HG03045 (cell line): ENCODE data around the gene FBXO10.

Source experiments
- ATAC-seq: cut with Tn5 transposase; IDR thresholded peaks from one replicate; pipeline ENCODE4 v1.9.1; 2021; ENCODE audit warnings: mild to moderate bottlenecking, moderate library complexity; ENCODE audit not compliant: unreplicated experiment

FBXO10 gene

DNA sequence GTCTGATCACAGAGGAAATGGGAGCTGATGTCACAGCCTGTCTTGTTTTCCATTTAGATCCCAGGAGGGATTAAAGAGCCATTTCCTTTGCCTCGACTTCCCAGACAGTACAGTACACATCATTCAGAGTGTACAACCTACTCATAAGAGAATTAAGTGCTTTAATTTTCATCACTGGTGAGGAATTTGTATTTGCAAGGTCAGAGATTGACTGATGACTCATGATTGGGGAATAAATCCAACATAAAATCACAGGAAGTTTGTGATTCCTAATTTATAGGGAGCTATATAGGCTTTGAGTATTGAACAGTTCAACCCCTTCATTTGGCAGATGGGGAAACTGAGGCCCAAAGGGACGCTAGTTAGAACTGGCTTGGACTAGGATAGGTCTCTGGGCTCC is 20.3 kb upstream of the FBXO10 start:
- ATAC-seq: no peak

DNA sequence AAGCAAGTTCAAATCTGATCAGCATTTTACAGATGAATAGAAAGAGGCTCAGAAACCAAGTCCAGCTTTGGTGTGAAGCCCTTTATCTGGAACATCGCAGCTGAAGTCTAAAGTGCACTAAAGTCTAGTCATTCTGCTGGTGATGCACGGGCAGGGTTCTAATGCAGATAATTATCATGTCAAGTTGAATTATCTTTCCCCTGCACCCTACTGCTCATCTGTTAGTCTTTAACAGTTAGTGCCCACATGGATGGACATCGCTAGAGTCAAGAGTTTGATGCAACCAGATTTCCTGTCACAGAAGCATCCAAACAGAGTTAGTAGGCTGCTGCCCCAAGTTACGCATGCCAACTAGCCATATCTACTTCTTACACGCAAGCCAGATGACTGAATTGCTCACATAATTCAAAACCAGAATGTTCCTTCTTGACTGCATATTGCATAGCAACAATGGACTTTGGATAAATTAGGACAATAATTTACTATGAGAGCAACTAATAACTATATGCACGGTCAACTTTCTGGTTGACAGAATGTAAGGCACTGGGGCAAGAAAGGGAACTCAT is 17.8 kb upstream of the FBXO10 start:
- no peak for ATAC-seq

DNA sequence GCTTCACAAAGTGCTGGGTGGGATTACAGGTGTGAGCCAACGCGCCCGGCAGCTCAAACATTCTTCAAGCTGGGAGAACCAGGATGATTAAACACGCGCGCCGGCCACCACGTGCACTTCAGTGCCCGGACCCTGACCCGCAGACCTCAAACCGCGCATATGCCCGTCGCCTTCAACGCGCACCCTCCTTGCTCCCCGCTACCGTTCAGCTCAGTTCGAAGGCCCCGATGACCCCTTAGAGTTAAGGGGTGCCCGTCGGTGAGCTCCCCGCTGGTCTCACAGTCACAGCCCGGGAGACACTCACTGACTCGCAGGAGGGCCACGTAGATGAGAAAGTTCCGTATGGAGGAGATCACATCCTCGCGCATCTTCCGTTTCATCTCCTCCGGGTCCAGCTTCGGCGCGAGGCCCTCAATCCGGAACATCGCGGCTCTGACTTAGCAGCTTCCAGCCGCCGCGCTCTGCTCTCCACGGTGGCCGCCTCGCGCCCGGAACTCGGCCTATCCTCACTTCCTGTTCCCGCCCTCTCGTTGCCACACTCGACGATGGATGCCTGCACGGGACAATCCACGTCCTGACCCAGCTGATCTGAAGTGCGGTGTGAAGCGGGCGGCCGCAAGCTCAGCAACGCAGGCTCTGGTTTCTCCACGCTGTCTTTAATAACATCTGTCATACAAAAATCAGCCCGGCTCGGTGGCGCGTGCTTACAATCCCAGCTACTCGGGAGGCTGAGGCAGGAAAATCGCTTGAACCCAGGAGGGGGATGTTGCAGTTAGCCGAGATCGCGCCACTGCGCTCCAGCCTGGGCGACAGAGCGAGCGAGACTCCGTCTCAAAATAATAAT is 16.1 kb upstream of the FBXO10 start, which contains the start of gene TOMM5:
Gene TOMM5, minus strand, starts transcription at position 490 of the 844 bp plus-strand sequence. Its CDS starts 65 bp downstream, at position 425.
- ATAC-seq: peak; percentile 93

DNA sequence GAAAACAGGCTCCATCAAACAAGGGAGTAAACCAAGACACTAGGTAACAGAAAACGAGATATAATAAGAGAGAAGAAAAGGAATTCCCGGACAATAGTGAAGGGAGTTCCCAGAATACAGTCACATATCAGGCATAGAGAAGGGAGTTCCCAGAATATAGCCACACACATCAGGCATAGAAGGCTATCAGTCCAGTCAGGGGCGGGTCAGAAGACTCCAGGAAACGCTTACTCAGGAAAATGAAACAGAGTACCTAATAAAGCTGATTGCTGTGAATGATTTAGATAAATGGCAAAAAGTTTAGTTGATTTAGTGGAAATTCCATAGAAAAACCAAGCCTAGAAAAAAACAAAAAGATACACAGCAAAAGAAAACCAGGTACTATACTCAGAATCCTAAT is 11.3 kb upstream of the FBXO10 start:
- ATAC-seq: no peak

DNA sequence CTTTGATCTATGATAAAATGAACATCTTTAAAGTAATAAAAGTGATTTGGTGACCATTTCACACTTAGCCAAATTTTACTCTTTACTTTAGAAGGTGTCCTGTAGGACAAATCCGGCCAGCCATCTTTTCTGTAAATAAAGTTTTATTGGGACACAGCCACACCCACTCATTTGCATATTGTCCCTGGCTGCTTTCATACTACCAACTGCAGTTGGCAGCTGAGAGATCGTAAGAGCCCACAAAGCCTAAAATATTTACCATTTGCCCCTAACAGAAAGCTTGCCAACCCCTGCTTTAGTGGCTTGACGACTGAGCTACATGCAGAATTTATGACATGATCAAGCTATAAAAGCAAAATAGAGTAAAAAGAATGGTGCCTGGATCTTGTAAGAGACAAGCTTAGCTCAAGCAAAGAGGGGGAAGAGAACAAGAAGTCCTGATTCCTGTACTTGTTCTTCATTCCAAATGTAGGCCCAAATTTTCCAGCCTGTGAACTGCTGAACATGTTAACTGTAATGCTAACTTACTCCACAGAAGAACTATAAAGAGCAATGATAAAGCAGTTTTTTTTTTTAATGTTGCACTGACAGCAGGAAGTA is 7.4 kb upstream of the FBXO10 start:
- no peak for ATAC-seq

DNA sequence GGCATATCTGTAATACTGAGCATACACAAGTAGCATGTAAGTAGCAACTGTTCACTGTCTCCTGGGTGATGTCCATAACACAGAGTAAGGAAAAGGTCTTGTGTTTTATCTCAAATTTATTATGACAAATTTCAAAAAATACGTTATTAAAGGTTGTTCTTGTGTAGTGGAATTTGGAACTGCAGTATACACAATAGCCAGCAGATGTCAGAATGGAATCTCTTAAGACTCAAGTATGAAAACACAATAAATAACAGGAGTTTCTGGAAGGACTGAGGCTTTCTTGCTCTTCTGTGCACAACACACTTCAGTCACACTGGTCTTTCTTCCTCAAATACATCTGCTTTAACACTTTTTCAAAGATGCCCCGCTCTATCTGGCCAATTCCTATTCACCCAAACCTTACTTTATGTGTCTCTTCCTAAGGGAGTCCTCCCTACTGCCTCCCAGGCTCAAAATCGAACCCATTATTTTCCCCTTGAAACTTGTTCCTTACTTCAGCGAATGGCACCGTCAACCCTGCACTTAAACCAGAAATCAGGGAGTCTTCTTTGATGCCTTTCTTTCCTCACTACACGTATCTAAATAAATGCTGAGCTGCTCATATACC is 6.5 kb upstream of the FBXO10 start:
- no peak for ATAC-seq

DNA sequence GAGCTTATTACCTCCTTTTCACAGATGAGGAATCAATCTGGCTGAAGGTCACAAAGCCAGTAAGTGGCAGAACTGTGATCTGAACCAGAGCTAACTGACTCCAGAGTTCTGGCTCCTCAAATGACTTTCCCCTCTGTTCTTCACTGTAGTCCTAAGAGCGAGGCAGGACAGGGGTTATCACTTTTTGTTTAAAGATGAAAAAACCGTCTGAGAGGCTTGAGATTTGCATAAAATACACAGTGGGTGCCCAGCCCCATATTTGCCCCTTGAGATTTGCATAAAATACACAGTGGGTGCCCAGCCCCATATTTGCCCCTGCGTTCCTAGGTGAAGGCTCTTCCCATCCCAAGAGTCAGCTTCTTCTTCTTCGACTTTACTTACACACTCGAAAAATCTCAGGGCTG is 667 bp downstream of the FBXO10 start:
- ATAC-seq: peak; percentile 49

DNA sequence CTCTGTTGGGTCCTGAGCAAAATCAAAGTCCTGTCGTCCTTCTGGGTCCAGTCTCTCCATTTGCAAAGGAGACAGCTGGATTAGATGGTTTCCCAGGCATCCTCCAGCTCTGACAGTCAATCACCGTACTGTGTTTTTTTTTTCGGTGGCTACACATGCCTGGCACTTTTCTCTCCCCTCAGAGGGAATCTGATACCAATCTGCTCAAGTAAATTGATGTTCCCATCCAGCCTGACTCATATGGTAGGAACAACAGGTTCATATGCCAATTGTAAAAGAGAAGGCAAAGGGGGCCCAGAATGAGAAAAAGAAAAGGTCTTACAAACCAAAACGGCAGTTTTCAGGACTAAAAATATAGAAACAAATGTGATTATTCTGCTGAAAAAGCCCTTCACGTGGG is 1.2 kb downstream of the FBXO10 start:
- ATAC-seq: no peak

DNA sequence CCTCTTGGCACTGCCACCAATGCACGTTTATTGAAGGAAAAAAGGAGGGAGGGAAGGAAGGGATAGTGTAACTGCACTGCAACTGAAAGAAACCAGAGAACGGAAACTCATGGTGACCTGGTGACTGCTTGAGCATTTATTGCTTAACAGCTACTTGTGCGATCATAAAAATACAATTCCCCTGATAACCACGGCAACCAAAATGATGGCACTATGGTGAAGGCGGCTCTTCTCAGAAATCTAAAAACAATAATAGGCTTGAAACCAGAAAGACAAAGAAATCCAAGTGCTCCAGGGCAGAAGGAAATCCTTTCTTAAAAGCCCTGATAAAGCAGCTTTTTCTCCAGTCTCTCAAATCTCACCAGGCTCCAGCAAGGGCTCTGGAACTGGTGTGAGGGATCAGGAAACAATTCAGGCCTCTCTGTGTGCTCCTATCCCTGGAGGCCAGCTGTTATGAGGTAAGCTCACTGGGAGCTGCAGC is 1.9 kb downstream of the FBXO10 start:
- no peak for ATAC-seq

DNA sequence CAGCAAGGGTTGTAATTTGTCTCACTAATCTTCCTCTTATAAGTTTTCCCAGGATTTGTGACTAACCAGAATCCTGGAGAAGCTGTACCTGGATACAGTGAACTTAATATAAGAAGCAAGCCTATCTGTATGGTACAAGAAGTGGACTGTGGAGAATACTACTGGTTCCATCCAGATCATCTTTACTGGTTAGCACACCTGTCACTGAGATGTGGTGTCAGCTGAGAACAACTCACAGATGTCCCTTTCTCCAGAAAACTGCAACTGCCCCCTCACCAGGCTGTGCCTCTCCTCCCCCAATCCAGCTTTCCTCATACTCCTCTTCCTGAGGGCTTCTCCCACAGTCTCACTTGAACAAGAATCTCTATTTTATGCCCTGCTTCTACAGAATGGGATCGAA is 4.9 kb downstream of the FBXO10 start:
- ATAC-seq: no peak

DNA sequence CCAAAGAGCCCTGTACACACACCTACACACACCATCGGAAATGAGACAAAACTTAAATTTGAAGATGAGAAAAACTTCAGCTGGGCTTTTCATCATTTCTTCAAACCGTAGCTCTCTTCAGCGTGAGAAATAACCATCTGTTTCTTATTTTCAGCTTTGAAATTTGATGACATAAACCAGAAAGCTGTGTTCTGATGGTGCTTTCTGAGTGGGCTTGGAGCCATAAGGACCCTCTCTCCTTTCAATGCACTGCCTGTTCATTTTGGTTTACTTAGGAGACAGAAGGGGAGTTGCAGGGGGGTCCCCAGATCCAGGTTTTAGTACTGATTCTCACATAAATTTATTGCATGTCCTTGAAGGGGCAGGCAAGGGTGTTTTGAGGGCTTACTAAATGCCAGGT is 9.5 kb downstream of the FBXO10 start:
- ATAC-seq: no peak

DNA sequence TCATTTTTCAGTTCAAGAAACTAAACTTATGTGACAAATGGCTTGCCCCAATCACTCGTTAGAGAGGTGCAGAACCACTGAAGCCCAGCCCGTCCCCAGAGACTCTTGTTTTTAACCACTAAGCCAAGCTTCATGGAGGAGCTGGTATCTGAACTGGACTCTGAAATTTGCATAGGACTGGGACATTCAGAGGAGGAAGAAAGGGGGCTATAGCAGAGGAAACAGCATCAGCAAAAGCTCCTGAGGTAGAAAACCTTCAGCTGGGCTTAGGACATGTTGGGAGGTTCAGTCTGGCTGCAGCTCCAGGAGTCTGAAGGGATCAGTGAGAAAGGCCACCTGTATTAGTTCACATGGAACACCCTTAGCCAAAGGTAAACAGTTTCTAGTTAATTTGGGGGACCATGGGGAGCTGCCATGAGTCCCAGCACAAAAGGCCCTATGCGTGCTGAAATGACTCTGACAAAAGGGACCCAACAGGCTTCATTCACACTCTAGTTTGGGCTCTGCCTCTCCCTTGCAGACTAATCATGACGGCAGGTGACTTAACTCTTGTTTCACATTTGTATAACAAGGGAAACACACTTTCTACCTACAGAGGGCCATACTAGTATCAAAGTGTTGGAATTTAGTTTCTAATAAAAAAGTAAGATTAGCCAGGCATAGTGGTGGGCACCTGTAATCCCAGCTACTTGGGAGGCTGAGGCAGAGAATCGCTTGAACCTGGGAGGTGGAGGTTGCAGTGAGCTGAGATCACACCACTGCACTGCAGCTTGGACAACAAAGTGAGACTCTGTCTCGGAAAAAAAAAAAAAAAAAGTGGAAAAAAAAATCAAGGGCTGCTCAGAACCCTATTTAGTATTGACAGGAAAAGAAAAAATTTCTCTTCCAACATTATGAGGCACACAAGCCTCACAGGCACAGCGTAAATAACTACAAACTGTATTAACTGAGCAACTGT is 10.2 kb downstream of the FBXO10 start:
- ATAC-seq: no peak

DNA sequence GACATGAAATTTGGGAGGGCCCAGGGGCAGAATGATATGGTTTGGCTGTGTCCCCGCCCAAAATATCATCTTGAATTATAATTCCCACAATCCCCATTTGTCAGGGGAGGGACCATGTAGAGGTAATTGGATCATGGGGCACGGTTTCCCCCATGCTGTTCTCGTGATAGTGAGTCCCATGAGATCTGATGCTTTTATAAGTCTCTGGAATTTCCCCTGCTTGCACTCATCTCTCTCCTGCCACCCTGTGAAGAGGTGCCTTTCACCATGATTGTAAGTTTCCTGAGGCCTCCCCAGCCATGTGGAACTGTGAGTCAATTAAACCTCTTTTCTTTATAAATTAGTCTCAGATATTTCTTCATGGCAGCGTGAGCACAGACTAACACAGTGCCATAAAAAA is 11.3 kb downstream of the FBXO10 start:
- ATAC-seq: no peak

DNA sequence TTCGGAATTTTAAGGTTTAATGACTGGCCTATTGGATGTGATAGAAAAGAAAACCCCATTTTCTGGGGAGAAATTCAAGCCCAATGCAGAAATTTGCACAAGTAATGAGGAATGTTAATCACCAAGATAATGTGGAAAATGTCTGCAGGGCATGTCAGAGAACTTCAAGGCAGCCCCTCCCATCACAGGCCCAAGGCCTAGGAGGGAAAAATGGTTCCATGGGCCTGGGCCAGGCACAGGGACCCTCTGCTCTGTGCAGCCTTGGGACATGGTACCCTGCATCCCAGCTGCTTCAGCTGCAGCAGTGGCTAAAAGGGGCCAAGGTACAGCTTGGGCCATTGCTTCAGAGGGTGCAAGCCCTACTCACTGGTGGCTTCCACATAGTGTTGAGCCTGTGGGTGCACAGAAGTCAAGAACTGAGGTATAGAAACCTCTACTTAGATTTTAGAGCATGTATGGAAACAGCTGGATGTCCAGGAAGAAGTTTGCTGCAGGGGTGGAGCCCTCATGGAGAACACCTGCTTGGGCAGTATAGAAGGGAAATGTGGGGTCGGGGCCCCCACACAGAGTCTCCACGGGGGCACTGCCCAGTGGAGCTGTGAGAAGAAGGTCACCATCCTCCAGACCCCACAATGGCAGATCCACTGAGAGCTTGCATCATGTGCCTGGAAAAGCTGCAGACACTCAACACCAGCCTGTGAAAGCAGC is 12.2 kb downstream of the FBXO10 start:
- no peak for ATAC-seq

DNA sequence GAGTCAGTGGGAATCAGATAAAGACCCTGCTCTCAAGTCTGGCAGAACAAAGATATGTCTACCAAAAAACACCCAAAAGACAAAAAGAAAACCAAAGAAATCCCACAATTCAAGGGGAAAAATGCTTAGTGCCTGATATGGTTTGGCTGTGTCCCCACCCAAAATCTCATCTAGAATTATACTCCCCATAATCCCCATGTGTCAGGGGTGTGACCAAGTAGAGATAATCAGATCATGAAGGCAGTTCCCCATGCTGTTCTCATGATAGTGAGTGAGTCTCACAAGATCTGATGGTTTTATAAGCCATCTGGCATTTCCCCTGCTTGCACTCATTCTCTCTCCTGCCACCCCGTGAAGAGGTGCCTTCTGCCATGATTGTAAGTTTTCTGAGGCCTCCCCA is 13.4 kb downstream of the FBXO10 start:
- ATAC-seq: no peak

DNA sequence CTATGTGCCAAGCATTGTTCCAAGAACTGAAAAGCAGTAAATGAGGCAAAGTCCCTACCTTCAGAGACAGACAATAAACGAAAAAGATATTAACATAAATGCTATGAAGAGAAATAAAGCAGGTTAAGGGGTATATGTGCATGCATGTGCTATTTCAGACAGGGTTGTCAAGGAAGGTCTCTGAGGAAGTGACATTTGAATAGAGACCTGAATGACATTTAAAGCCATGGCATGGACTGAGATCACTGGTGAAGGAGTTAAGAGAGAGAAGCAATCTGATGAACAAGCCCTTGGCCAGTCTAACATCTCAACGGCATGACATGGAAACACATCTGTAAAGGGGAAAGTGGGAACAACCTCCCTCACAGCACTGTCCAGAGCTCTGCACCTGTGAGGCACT is 14.5 kb downstream of the FBXO10 start:
- no peak for ATAC-seq

DNA sequence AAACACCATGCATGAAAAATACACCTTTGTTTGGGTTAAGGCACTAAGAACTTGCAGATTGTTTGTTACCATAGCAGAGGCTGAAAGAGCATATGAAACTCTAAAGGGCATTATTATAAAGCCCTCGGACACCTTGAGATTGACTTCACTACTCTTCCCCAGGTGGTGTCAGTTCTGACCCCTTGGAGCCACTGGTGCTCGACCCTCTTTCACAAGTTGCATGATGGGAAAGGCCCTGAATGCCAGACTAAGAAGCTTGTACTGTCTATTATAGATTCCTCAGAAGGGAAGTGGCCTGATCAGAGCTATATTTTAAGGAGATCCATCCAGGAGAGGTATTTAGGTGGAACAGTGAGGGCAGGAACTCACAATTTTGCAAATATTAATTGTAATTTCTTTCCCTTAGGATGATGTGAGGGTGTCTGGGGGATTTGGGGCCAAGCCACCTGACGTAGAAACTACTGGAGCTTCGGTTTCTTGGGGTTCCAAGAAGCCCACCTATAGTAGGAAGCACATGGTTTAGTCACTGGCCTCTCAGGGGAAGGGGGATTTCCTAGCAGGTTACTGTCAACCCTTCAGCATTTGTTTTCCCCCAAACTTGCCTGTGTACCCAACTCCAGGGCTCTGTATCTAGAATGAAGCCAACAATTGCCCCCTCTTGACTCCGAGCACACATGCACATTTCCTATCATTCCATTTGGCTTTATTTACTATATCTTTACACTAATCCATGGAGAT is 16.2 kb downstream of the FBXO10 start:
- no peak for ATAC-seq

DNA sequence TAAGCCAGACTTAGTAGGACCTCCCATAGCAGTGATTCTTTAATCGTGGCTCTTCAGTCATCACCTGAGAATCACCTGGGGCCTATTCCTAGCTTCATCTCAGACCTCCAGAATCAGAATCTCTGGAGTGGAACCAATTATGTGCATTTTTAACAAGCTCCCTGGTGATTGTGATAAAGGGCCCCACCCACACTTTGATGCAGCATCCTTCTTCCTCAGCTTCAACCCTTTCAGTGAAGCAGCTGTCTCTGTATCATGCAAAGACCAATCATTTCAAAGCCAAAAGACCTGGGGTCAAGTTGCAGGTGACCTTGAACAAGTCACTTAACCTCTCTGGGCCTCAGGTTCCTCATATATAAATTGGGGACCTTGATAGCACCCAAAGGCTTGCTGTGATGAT is 17.1 kb downstream of the FBXO10 start:
- no peak for ATAC-seq

DNA sequence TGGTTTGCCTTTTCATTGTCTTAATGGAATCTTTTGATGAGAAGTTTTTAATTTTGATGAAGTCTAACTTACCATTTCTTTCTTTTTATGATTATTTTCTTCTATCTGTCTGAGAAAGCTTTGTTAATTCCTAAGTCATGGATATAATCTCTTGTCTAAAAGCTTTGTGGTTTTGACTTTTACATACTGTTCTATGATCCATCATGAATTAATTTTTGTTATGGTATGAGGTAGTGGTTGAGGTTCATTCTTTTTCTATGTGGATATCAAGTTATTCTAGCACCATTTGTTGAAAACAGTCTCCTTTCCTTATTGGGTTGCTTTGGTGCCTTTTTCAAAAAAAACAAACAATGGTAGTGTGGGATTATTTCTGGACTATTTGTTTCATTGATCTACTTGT is 20.4 kb downstream of the FBXO10 start:
- ATAC-seq: no peak
